ENCODE measurements around the gene SLC35D1. TPM values are rescaled to one million over a fixed set of nuclear protein-coding genes. Genes with fewer than 3 reads are reported as not detected.
A peak's percentile ranks its signal among the peaks of the same experiment; 100 is the strongest.

Gene SLC35D1
- total and polyA plus RNA-seq, 4 experiments from 2014 or later, result 2.1 to 17.7 (median 10.2) TPM

GRCh38 chr1:67044631-67045270 is 9.2 kb downstream of the SLC35D1 start:
- H3K4me3 ChIP-seq (ENCODE audit: low read length in 2 of 2), result no peak overlapping the region
- peaks cover 70 to 82% of the 10 kb centered on the region in 2 donors for H3K36me3 Mint-ChIP-seq

GRCh38 chr1:67043366-67043765 is 10.6 kb downstream of the SLC35D1 start:
- H3K4me3 Mint-ChIP-seq, result no peak overlapping the region
- no peaks in the 10 kb centered on the region for H3K9me3 Mint-ChIP-seq
- H3K27me3 ChIP-seq (ENCODE audit: insufficient read depth, low read length), result no peaks in the 10 kb centered on the region
- H3K4me3 ChIP-seq (ENCODE audit: low read length in 2 of 2), result no peak overlapping the region
- peaks cover 78 to 84% of the 10 kb centered on the region in 2 donors for H3K36me3 Mint-ChIP-seq
- H3K4me1 ChIP-seq (ENCODE audit: insufficient read depth, low read length), result no peaks in the 10 kb centered on the region
- CTCF ChIA-PET (ENCODE audit: partially characterized antibody), result no interaction called here
- peaks cover 40% of the 10 kb centered on the region for H3K36me3 ChIP-seq (ENCODE audit: insufficient read depth, low read length)
- H3K27ac Mint-ChIP-seq, result no peak overlapping the region
- H3K9me3 ChIP-seq (ENCODE audit: control insufficient read depth in 1 of 2, low read length in 2 of 2), result no peaks in the 10 kb centered on the region
- no peaks in the 10 kb centered on the region for H3K27me3 Mint-ChIP-seq
- intact Hi-C loops (cut with micrococcal nuclease), result no loop called here
- no peak overlapping the region for H3K27ac ChIP-seq (ENCODE audit: low read depth, low read length)
- peaks cover 2 to 10% (median 7%) of the 10 kb centered on the region in 4 donors for H3K4me1 Mint-ChIP-seq
- DNase-seq, result no peak
- POLR2A ChIA-PET (ENCODE audit: partially characterized antibody), result interaction anchor here (0.7 kb wide), 1 partner anchor 123 kb away, joined by 3 read pairs; the partner anchor contains the start of gene IL23R

More at GRCh38 chr1:67044631-67045270, 9.2 kb downstream of the SLC35D1 start:
- H3K9me3 ChIP-seq (ENCODE audit: control insufficient read depth in 1 of 2, low read length in 2 of 2), result no peaks in the 10 kb centered on the region
- H3K4me1 ChIP-seq (ENCODE audit: insufficient read depth, low read length), result no peaks in the 10 kb centered on the region
- no peak for DNase-seq
- H3K4me1 Mint-ChIP-seq, result peaks cover 2 to 6% (median 5%) of the 10 kb centered on the region in 4 donors
- intact Hi-C loops (cut with micrococcal nuclease), result no loop called here
- peaks cover 44% of the 10 kb centered on the region for H3K36me3 ChIP-seq (ENCODE audit: insufficient read depth, low read length)
- CTCF ChIA-PET (ENCODE audit: partially characterized antibody), result interaction anchor here (1.9 kb wide), 1 partner anchor 49 kb away, joined by 6 read pairs; no protein-coding TSS in a partner anchor
- no peak overlapping the region for H3K27ac ChIP-seq (ENCODE audit: low read depth, low read length)
- POLR2A ChIA-PET (ENCODE audit: partially characterized antibody), result interaction anchor here (1.2 kb wide), 1 partner anchor 9 kb away, joined by 6 read pairs; no protein-coding TSS in a partner anchor
- no peaks in the 10 kb centered on the region for H3K27me3 Mint-ChIP-seq
- no peaks in the 10 kb centered on the region for H3K9me3 Mint-ChIP-seq
- peak overlapping the region in 1 of 7 donors; percentile 24 for H3K27ac Mint-ChIP-seq
- H3K4me3 Mint-ChIP-seq, result no peak overlapping the region
- no peaks in the 10 kb centered on the region for H3K27me3 ChIP-seq (ENCODE audit: insufficient read depth, low read length)

DNA sequence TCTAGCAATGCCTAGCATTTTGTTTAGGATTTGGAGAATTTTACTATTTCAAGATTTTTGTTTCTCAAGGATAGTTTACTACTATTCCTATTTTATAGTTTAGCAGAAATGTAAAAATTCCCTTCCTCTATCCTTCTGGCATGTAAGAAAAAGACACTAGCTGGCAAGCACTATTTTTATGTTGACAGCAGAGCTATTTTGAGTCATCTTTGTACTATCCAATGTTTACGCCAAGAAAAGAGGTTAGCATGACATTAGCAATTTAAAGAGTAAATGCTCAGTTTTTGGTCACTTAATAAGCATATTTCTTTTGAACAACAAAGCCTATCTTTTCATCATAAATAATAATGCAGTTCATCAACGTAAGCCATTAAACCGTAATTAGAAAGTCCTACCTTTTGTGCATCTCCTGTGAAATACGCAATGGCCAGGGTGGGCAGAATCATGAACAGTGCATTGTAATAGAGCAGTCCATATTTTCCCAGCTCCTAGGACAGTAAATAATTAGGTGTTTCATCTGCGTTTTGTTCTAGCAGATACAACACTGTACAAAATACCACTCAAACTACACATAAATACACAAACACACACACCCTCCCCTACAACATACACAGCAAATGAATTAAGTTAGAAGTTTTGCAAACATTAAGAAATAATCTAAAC is 12.0 kb downstream of the SLC35D1 start:
- no peak for DNase-seq
- H3K4me3 Mint-ChIP-seq, result no peak overlapping the region
- peaks cover 2 to 16% (median 10%) of the 10 kb centered on the region in 4 donors for H3K4me1 Mint-ChIP-seq
- H3K27me3 ChIP-seq (ENCODE audit: insufficient read depth, low read length), result no peaks in the 10 kb centered on the region
- H3K4me3 ChIP-seq (ENCODE audit: low read length in 2 of 2), result no peak overlapping the region
- no peaks in the 10 kb centered on the region for H3K4me1 ChIP-seq (ENCODE audit: insufficient read depth, low read length)
- no peak overlapping the region for H3K27ac ChIP-seq (ENCODE audit: low read depth, low read length)
- ChIA-PET CTCF (ENCODE audit: partially characterized antibody) (no interaction called here), POLR2A (ENCODE audit: partially characterized antibody) (no interaction called here)
- peaks cover 84 to 87% of the 10 kb centered on the region in 2 donors for H3K36me3 Mint-ChIP-seq
- H3K27me3 Mint-ChIP-seq, result no peaks in the 10 kb centered on the region
- no peak overlapping the region for H3K27ac Mint-ChIP-seq
- H3K9me3 Mint-ChIP-seq, result no peaks in the 10 kb centered on the region
- H3K9me3 ChIP-seq (ENCODE audit: control insufficient read depth in 1 of 2, low read length in 2 of 2), result no peaks in the 10 kb centered on the region
- H3K36me3 ChIP-seq (ENCODE audit: insufficient read depth, low read length), result peaks cover 43% of the 10 kb centered on the region
- intact Hi-C loops (cut with micrococcal nuclease), result no loop called here

DNA sequence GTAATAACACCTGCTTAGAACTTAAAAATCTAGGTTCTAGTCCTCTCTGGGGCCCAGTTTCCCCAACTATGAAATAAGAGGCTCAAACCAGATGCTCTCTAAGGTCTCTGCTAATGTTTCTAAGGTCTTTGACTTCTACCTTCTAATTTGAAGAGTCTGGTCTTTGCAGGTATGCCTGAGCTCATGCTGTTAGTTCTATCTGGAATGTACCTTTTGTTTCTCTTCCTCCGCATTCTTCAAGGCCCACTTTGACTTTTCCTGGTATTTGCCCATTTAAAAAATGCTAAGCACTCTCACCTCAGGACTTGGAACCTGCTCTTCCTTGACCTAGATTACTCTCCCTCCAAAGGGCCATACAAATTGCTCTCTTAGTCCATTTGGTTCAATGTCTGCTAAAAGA is 13.5 kb downstream of the SLC35D1 start:
- CTCF ChIA-PET (ENCODE audit: partially characterized antibody), result no interaction called here
- H3K36me3 ChIP-seq (ENCODE audit: insufficient read depth, low read length), result peaks cover 33% of the 10 kb centered on the region

GRCh38 chr1:67031859-67032247 is 22.1 kb downstream of the SLC35D1 start:
- Histone ChIP-seq H3K27me3 (ENCODE audit: insufficient read depth, low read length) (no peaks in the 10 kb centered on the region), H3K4me1 (ENCODE audit: insufficient read depth, low read length) (no peaks in the 10 kb centered on the region), H3K27ac (ENCODE audit: low read depth, low read length) (no peak overlapping the region), H3K36me3 (ENCODE audit: insufficient read depth, low read length) (no peaks in the 10 kb centered on the region), H3K9me3 (ENCODE audit: control insufficient read depth in 1 of 2, low read length in 2 of 2) (no peaks in the 10 kb centered on the region), H3K4me3 (ENCODE audit: low read length in 2 of 2) (no peak overlapping the region)
- intact Hi-C loops (cut with micrococcal nuclease), result no loop called here
- Mint-ChIP-seq H3K36me3 (peaks cover 53 to 56% of the 10 kb centered on the region in 2 donors), H3K4me3 (no peak overlapping the region), H3K9me3 (peaks cover 0 to 2% (median 0%) of the 10 kb centered on the region in 8 donors), H3K4me1 (peaks cover 0 to 4% (median 3%) of the 10 kb centered on the region in 4 donors), H3K27ac (no peak overlapping the region), H3K27me3 (no peaks in the 10 kb centered on the region)
- ChIA-PET POLR2A (ENCODE audit: partially characterized antibody) (no interaction called here), CTCF (ENCODE audit: partially characterized antibody) (interaction anchor here (0.8 kb wide), 1 partner anchor 12 kb away, joined by 3 read pairs; no protein-coding TSS in a partner anchor)
- no peak for DNase-seq

More for the DNA sequence above, 13.5 kb downstream of the SLC35D1 start:
- Mint-ChIP-seq H3K4me3 (no peak overlapping the region), H3K9me3 (peaks cover 0 to 1% (median 0%) of the 10 kb centered on the region in 8 donors), H3K27ac (no peak overlapping the region), H3K36me3 (peaks cover 81 to 92% of the 10 kb centered on the region in 2 donors), H3K4me1 (peaks cover 4 to 17% (median 10%) of the 10 kb centered on the region in 4 donors), H3K27me3 (no peaks in the 10 kb centered on the region)
- no peak overlapping the region for H3K27ac ChIP-seq (ENCODE audit: low read depth, low read length)
- intact Hi-C loops (cut with micrococcal nuclease), result no loop called here
- no peak for DNase-seq
- no peak overlapping the region for H3K4me3 ChIP-seq (ENCODE audit: low read length in 2 of 2)
- POLR2A ChIA-PET (ENCODE audit: partially characterized antibody), result no interaction called here
- H3K4me1 ChIP-seq (ENCODE audit: insufficient read depth, low read length), result no peaks in the 10 kb centered on the region
- no peaks in the 10 kb centered on the region for H3K27me3 ChIP-seq (ENCODE audit: insufficient read depth, low read length)
- no peaks in the 10 kb centered on the region for H3K9me3 ChIP-seq (ENCODE audit: control insufficient read depth in 1 of 2, low read length in 2 of 2)

- POLR2A ChIA-PET (ENCODE audit: partially characterized antibody), result no interaction called here
- peaks cover 49 to 52% of the 10 kb centered on the region in 2 donors for H3K36me3 Mint-ChIP-seq
- Histone ChIP-seq H3K27me3 (ENCODE audit: insufficient read depth, low read length) (no peaks in the 10 kb centered on the region), H3K4me3 (ENCODE audit: low read length in 2 of 2) (no peak overlapping the region), H3K36me3 (ENCODE audit: insufficient read depth, low read length) (no peaks in the 10 kb centered on the region), H3K4me1 (ENCODE audit: insufficient read depth, low read length) (no peaks in the 10 kb centered on the region), H3K27ac (ENCODE audit: low read depth, low read length) (no peak overlapping the region), H3K9me3 (ENCODE audit: control insufficient read depth in 1 of 2, low read length in 2 of 2) (no peaks in the 10 kb centered on the region)
- no peak overlapping the region for H3K4me3 Mint-ChIP-seq
- H3K27me3 Mint-ChIP-seq, result no peaks in the 10 kb centered on the region
- peak in 1 of 5 donors; percentile 30 for DNase-seq
- intact Hi-C loops (cut with micrococcal nuclease), result no loop called here
- no peak overlapping the region for H3K27ac Mint-ChIP-seq
- CTCF ChIA-PET (ENCODE audit: partially characterized antibody), result interaction anchor here (0.8 kb wide), 2 partner anchors 11 to 19 kb away, joined by 3 read pairs; no protein-coding TSS in a partner anchor
- H3K4me1 Mint-ChIP-seq, result peaks cover 0 to 3% (median 2%) of the 10 kb centered on the region in 4 donors
- H3K9me3 Mint-ChIP-seq, result peaks cover 0 to 2% (median 0%) of the 10 kb centered on the region in 8 donors
Observed at GRCh38 chr1:67031121-67031858, 22.7 kb downstream of the SLC35D1 start.

DNA sequence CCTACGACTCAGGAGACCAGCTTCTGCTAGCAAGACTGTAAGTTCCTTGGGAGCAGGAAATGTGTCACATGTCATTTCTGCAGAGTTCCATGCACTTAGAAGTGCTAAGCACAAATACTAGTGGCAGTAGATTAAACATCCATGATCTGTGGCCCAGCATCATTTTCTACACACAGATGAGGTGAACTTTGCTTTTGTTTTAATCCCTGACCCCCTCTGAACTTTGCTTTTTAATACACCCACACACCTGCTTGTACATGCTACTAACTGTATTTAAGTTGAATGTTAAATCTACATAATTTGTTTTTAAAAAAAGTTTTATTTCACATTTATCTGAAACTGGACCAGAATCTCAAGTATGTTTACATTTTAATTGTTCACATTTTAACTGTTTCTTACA is 24.5 kb downstream of the SLC35D1 start:
- no peaks in the 10 kb centered on the region for H3K36me3 ChIP-seq (ENCODE audit: insufficient read depth, low read length)
- H3K27me3 ChIP-seq (ENCODE audit: insufficient read depth, low read length), result no peaks in the 10 kb centered on the region
- Mint-ChIP-seq H3K4me3 (no peak overlapping the region), H3K27ac (no peak overlapping the region), H3K9me3 (no peaks in the 10 kb centered on the region), H3K36me3 (peaks cover 54 to 56% of the 10 kb centered on the region in 2 donors), H3K27me3 (no peaks in the 10 kb centered on the region), H3K4me1 (peaks cover 0 to 6% (median 4%) of the 10 kb centered on the region in 4 donors)
- H3K27ac ChIP-seq (ENCODE audit: low read depth, low read length), result no peak overlapping the region
- no peak for DNase-seq
- ChIA-PET CTCF (ENCODE audit: partially characterized antibody) (no interaction called here), POLR2A (ENCODE audit: partially characterized antibody) (no interaction called here)
- H3K4me1 ChIP-seq (ENCODE audit: insufficient read depth, low read length), result no peaks in the 10 kb centered on the region
- no peak overlapping the region for H3K4me3 ChIP-seq (ENCODE audit: low read length in 2 of 2)
- intact Hi-C loops (cut with micrococcal nuclease), result no loop called here
- H3K9me3 ChIP-seq (ENCODE audit: control insufficient read depth in 1 of 2, low read length in 2 of 2), result no peaks in the 10 kb centered on the region
